NB4 (cell line): ENCODE data around the gene ADARB2.

Experiments
- MYC ChIP-seq: IDR thresholded peaks from 2 replicates; pipeline ENCODE4 v1.6.1; 2011; ENCODE audit warnings: low read depth, low read length
- POLR2A ChIP-seq: IDR thresholded peaks from 2 replicates; pipeline ENCODE4 v1.6.1; 2011; ENCODE audit warnings: mild to moderate bottlenecking; ENCODE audit not compliant: insufficient read length; ENCODE audit errors: extremely low read depth
- TF ChIP-seq, protein P1 (sequence below): IDR thresholded peaks from one replicate; pipeline ENCODE4 v1.5.1; 2012; ENCODE audit warnings: low read depth, low read length

DNA sequence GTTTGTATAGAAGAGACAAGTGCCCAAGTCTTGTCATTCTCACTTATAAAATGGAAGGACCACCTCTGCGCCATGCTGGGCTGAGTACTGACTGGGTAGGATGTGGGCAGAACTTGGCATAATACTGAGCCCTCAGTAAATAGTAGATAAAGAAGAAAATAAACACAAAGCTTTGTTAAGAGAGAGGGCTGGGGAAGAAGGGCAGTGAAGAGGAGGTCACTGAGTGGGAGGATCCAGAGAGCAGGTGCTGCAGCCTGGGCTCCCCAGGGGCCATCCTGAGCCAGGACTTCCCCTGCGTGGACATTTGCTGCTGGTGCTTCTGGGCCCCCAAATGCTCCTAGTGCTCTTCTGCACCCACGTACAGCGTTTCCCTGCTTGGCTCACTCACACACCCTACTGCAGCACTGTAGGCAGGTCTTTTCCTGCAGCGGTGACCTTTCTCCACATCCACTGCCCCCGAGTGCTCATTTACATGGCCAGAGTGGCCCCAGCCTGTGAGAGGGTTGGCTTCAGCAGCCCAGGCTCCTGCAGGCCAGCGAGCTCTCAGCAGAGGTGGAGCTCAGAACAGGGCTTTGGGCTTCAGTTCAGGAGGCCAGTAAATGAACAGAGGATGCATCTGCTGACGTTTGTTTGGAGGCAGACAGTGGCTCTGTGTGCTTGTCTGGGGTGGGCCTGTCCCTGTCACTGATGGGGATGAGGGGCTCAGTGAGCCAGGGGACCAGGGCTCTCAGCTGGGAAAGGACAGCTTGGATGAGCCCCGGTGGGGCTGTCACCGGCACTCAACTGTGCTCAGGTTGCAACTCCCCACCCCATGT, 164.6 kb downstream of the ADARB2 start:
- TF ChIP-seq, protein P1, sequence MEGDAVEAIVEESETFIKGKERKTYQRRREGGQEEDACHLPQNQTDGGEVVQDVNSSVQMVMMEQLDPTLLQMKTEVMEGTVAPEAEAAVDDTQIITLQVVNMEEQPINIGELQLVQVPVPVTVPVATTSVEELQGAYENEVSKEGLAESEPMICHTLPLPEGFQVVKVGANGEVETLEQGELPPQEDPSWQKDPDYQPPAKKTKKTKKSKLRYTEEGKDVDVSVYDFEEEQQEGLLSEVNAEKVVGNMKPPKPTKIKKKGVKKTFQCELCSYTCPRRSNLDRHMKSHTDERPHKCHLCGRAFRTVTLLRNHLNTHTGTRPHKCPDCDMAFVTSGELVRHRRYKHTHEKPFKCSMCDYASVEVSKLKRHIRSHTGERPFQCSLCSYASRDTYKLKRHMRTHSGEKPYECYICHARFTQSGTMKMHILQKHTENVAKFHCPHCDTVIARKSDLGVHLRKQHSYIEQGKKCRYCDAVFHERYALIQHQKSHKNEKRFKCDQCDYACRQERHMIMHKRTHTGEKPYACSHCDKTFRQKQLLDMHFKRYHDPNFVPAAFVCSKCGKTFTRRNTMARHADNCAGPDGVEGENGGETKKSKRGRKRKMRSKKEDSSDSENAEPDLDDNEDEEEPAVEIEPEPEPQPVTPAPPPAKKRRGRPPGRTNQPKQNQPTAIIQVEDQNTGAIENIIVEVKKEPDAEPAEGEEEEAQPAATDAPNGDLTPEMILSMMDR, result no peak
- TF ChIP-seq POLR2A (no peak), MYC (no peak)
